ENCODE measurements around the gene NMU.

GRCh38 chr4:55675196-55675793 lies 39.2 kb upstream of the NMU start:
- TF ChIP-seq CTCF (IDR thresholded peaks at IDR 0.05; ENCODE audit: borderline replicate concordance, extremely low read depth, low read length, poor library complexity, severe bottlenecking): no peak
- TF ChIP-seq EZH2 (IDR thresholded peaks at IDR 0.05; ENCODE audit: borderline replicate concordance, low read depth, low read length, severe bottlenecking): no peak
